Measurements from ENCODE around the gene MS4A10. TPM values are rescaled to one million over a fixed set of nuclear protein-coding genes. Genes with fewer than 3 reads are reported as not detected.
A peak's percentile ranks its signal among the peaks of the same experiment; 100 is the strongest.
"Not testable (repeated sequence)": the region's sequence is repeated elsewhere in the genome, so short reads cannot be mapped to it uniquely, and the experiment has no call there.

MS4A10 gene
- total and polyA plus RNA-seq, 2 experiments from 2014 or later: 0.21 to 0.47 TPM

GRCh38 chr11:60756307-60757032 lies 28.7 kb upstream of the MS4A10 start, which contains the start of gene MS4A15:
Gene MS4A15 (plus strand): TSS chr11:60756867. CDS start chr11:60763734, 6,867 bp downstream.
- H4K20me1 ChIP-seq (ENCODE audit: insufficient read depth, poor library complexity, severe bottlenecking): no peaks in the 10 kb centered on the region
- no peaks in the 10 kb centered on the region for H3K9me3 ChIP-seq (ENCODE audit: low read depth)
- H3K4me3 ChIP-seq: no peak within 1 kb of the TSS
- TF ChIP-seq EZH2 (IDR thresholded peaks at IDR 0.05; ENCODE audit: borderline replicate concordance): no peak
- TF ChIP-seq CTCF (IDR thresholded peaks at IDR 0.05; ENCODE audit: poor library complexity): peak; percentile 32
- no peaks in the 10 kb centered on the region for H3K9me2 ChIP-seq (replicated peaks; ENCODE audit: insufficient read depth)
- no peak within 1 kb of the TSS for H3K4me2 ChIP-seq
- no peaks in the 10 kb centered on the region for H3K36me3 ChIP-seq (replicated peaks; ENCODE audit: insufficient read depth, low read depth)
- no peaks in the 10 kb centered on the region for H3K79me2 ChIP-seq
- peaks cover 8% of the 10 kb centered on the region for H3K4me1 ChIP-seq (ENCODE audit: insufficient read depth)
- DNase-seq (ENCODE audit: low spot score): peak; percentile 38
- H3K27ac ChIP-seq: no peak within 1 kb of the TSS
- H2AFZ ChIP-seq: no peak within 1 kb of the TSS
- 66% methylated on average over 14 of the region's 14 CpGs for WGBS (ENCODE audit: low lambda C conversion rate, missing lambda C conversion rate)
- H3K27me3 ChIP-seq: no peaks in the 10 kb centered on the region

- Histone ChIP-seq H2AFZ (no peak overlapping the region), H3K27me3 (no peaks in the 10 kb centered on the region), H3K9me3 (ENCODE audit: low read depth) (no peaks in the 10 kb centered on the region), H3K27ac (no peak overlapping the region), H3K4me1 (ENCODE audit: insufficient read depth) (peaks cover 8% of the 10 kb centered on the region), H3K9me2 (replicated peaks; ENCODE audit: insufficient read depth) (no peaks in the 10 kb centered on the region), H3K79me2 (no peaks in the 10 kb centered on the region), H4K20me1 (ENCODE audit: insufficient read depth, poor library complexity, severe bottlenecking) (no peaks in the 10 kb centered on the region), H3K36me3 (replicated peaks; ENCODE audit: insufficient read depth, low read depth) (no peaks in the 10 kb centered on the region), H3K4me3 (no peak overlapping the region), H3K4me2 (no peak overlapping the region)
- DNase-seq (ENCODE audit: low spot score): no peak
- 90% methylated on average over 19 of the region's 19 CpGs for WGBS (ENCODE audit: low lambda C conversion rate, missing lambda C conversion rate)
- no peak for TF ChIP-seq EZH2phosphoT487 (IDR thresholded peaks at IDR 0.05; ENCODE audit: low read depth, severe bottlenecking, unreplicated experiment)
- TF ChIP-seq CTCF (IDR thresholded peaks at IDR 0.05; ENCODE audit: poor library complexity): no peak
- TF ChIP-seq EZH2 (IDR thresholded peaks at IDR 0.05; ENCODE audit: borderline replicate concordance): no peak
Observed at GRCh38 chr11:60757231-60757800, 27.8 kb upstream of the MS4A10 start.

- not testable (repeated sequence) for H3K4me1 ChIP-seq (ENCODE audit: insufficient read depth); H3K9me3 ChIP-seq (ENCODE audit: low read depth); H3K4me2 ChIP-seq; H3K9me2 ChIP-seq (replicated peaks; ENCODE audit: insufficient read depth); H2AFZ ChIP-seq; H3K27me3 ChIP-seq; DNase-seq (ENCODE audit: low spot score); H3K79me2 ChIP-seq; H3K36me3 ChIP-seq (replicated peaks; ENCODE audit: insufficient read depth, low read depth); H4K20me1 ChIP-seq (ENCODE audit: insufficient read depth, poor library complexity, severe bottlenecking); H3K4me3 ChIP-seq
- peak overlapping the region; percentile 82 for H3K27ac ChIP-seq
- WGBS (ENCODE audit: low lambda C conversion rate, missing lambda C conversion rate): 79% methylated on average over 4 of the region's 4 CpGs
Observed at GRCh38 chr11:60758671-60759070, 26.5 kb upstream of the MS4A10 start.

- not testable (repeated sequence) for H2AFZ ChIP-seq; DNase-seq (ENCODE audit: low spot score); H3K36me3 ChIP-seq (replicated peaks; ENCODE audit: insufficient read depth, low read depth); H3K9me2 ChIP-seq (replicated peaks; ENCODE audit: insufficient read depth); H3K79me2 ChIP-seq; H4K20me1 ChIP-seq (ENCODE audit: insufficient read depth, poor library complexity, severe bottlenecking); H3K27me3 ChIP-seq; H3K9me3 ChIP-seq (ENCODE audit: low read depth); H3K4me1 ChIP-seq (ENCODE audit: insufficient read depth); H3K4me3 ChIP-seq
- 59% methylated on average over 22 of the region's 22 CpGs for WGBS (ENCODE audit: low lambda C conversion rate, missing lambda C conversion rate)
- Histone ChIP-seq H3K27ac (peak overlapping the region; percentile 82), H3K4me2 (peak overlapping the region; percentile 42)
Observed at GRCh38 chr11:60759438-60760225, 25.5 kb upstream of the MS4A10 start.
